ENCODE results near the gene UGT1A9. TPM values are rescaled to one million over a fixed set of nuclear protein-coding genes. Genes with fewer than 3 reads are reported as not detected.

Gene UGT1A9
- total RNA-seq, 1 experiment from 2014 or later = not detected

- no peak overlapping the region for H3K4me2 ChIP-seq (ENCODE audit: insufficient read depth, insufficient read length, low read length)
- no peak overlapping the region for H2AFZ ChIP-seq (ENCODE audit: low read length)
- no peaks in the 10 kb centered on the region for H3K79me1 ChIP-seq (ENCODE audit: insufficient read depth, low read depth, low read length, poor library complexity, severe bottlenecking)
- H3K4me1 ChIP-seq (ENCODE audit: insufficient read depth, low read length) = no peaks in the 10 kb centered on the region
- H4K5ac ChIP-seq (ENCODE audit: insufficient read length, low read depth, low read length) = no peak overlapping the region
- no peak overlapping the region; the same call in 1 of the 2 replicates for H3K14ac ChIP-seq (ENCODE audit: insufficient read depth, low read length)
- H2BK20ac ChIP-seq (ENCODE audit: low read depth, low read length, poor library complexity, severe bottlenecking) = no peak overlapping the region
- no peaks in the 10 kb centered on the region for H4K20me1 ChIP-seq (ENCODE audit: control insufficient read depth, insufficient read depth, insufficient read length)
- H3K27me3 ChIP-seq (ENCODE audit: insufficient read depth, low read length) = no peaks in the 10 kb centered on the region
- H2BK12ac ChIP-seq (ENCODE audit: insufficient read length, low read depth, low read length) = no peak overlapping the region
- no peak overlapping the region for H3T11ph ChIP-seq (ENCODE audit: low read length)
- H3K27ac ChIP-seq (ENCODE audit: insufficient read length, low read depth, low read length) = no peak overlapping the region
- no peak for TF ChIP-seq CTCF (conservative IDR thresholded peaks at IDR 0.05)
- no peak overlapping the region for H3K18ac ChIP-seq (ENCODE audit: insufficient read length, low read depth, low read length)
- no peak overlapping the region for H2AK5ac ChIP-seq (ENCODE audit: insufficient read length, low read length)
- WGBS (ENCODE audit: extremely low coverage, insufficient read length, low lambda C conversion rate) = no CpG with 5 or more reads among the region's 18 CpGs
- Mint-ChIP-seq H3K4me1 (no peaks in the 10 kb centered on the region), H3K27ac (no peak overlapping the region; a peak in 1 of 7 replicates), H3K36me3 (ENCODE audit: insufficient read depth in 1 of 3, low read depth in 3 of 3) (no peaks in the 10 kb centered on the region; a peak in 1 of 7 replicates), H3K9me3 (peaks cover 0 to 3% of the 10 kb centered on the region in 2 experiments; a peak in 3 of 5 replicates), H3K27me3 (ENCODE audit: low read depth) (peaks cover 14% of the 10 kb centered on the region), H3K4me3 (no peak overlapping the region)
- no peak overlapping the region for H2BK120ac ChIP-seq (ENCODE audit: low read depth, low read length, poor library complexity, severe bottlenecking)
- H3K4ac ChIP-seq (ENCODE audit: low read depth, low read length) = no peak overlapping the region
- DNase-seq = peak; percentile 21
- no peak overlapping the region for H3K9ac ChIP-seq (ENCODE audit: extremely low read depth, insufficient read length, low read length)
- H3K9me3 ChIP-seq (ENCODE audit: control insufficient read depth, low read depth, low read length) = no peaks in the 10 kb centered on the region
- no peak overlapping the region for H2BK5ac ChIP-seq (ENCODE audit: insufficient read length, low read length)
- no peak overlapping the region for H4K8ac ChIP-seq (replicated peaks; ENCODE audit: insufficient read length, low read depth, low read length)
- H2BK15ac ChIP-seq (ENCODE audit: low read depth, low read length) = no peak overlapping the region
- no peaks in the 10 kb centered on the region for H3K79me2 ChIP-seq (ENCODE audit: insufficient read depth, low read length)
- H3K23ac ChIP-seq (ENCODE audit: insufficient read length, low read depth, low read length) = no peak overlapping the region
- H4K91ac ChIP-seq (ENCODE audit: insufficient read length, low read depth, low read length) = no peak overlapping the region
- H3K23me2 ChIP-seq (ENCODE audit: insufficient read length, low read depth, low read length, poor library complexity, severe bottlenecking) = no peaks in the 10 kb centered on the region
- no peak overlapping the region for H3K56ac ChIP-seq (ENCODE audit: insufficient read length, low read depth, low read length)
Observed at GRCh38 chr2:233793465-233794127, 121.9 kb downstream of the UGT1A9 start.

Measured in H9 (cell line).